DOHH2 (cell line): ENCODE measurements around the gene PTGDS.

ENCODE experiments used
- EZH2phosphoT487 ChIP-seq: fragments of 200-600 bp; sonication (generic); IDR thresholded peaks from 2 replicates; pipeline ENCODE4 v1.6.1; 2017; ENCODE audit warnings: borderline replicate concordance, mild to moderate bottlenecking, antibody characterized with exemption, low read length, moderate library complexity, mixed read lengths
- TF ChIP-seq, protein P1 (sequence below): fragments of 200-600 bp; sonication (generic); IDR thresholded peaks from one replicate; pipeline ENCODE4 v1.5.1; 2014; ENCODE audit warnings: antibody characterized with exemption, mild to moderate bottlenecking, low read depth, low read length; ENCODE audit not compliant: poor library complexity, severe bottlenecking

DNA sequence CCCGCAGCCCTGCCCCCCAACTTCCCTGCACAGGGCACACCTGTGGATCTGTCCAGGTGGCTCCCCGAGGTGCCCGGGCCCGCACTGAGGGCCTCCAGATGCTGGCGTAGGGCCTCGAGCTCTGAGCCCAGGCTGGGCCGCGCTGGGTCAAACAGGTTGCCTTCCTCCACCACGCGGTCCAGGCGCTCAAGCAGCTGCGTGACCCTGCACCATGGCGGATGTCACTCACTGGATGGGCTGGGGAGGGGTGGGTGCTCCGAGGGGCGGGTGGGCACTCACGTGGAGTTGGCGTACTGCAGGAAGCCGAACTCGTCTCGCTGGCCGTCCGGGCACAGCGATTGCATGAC, 45.3 kb downstream of the PTGDS start:
- no peak for TF ChIP-seq EZH2phosphoT487
- TF ChIP-seq, protein P1, sequence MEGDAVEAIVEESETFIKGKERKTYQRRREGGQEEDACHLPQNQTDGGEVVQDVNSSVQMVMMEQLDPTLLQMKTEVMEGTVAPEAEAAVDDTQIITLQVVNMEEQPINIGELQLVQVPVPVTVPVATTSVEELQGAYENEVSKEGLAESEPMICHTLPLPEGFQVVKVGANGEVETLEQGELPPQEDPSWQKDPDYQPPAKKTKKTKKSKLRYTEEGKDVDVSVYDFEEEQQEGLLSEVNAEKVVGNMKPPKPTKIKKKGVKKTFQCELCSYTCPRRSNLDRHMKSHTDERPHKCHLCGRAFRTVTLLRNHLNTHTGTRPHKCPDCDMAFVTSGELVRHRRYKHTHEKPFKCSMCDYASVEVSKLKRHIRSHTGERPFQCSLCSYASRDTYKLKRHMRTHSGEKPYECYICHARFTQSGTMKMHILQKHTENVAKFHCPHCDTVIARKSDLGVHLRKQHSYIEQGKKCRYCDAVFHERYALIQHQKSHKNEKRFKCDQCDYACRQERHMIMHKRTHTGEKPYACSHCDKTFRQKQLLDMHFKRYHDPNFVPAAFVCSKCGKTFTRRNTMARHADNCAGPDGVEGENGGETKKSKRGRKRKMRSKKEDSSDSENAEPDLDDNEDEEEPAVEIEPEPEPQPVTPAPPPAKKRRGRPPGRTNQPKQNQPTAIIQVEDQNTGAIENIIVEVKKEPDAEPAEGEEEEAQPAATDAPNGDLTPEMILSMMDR, result no peak
